ENCODE measurements around the gene GAGE13. TPM values are rescaled to one million over a fixed set of nuclear protein-coding genes. Genes with fewer than 3 reads are reported as not detected.
"Not testable (repeated sequence)": the region's sequence is repeated elsewhere in the genome, so short reads cannot be mapped to it uniquely, and the experiment has no call there.

The GAGE13 gene
- total and polyA plus RNA-seq, 2 of the 13 experiments (the other 11 are each of a cell fraction or from before 2014, with no cell fraction given), result not detected

GRCh38 chrX:49312176-49312575, 19.2 kb upstream of the GAGE13 start (continued):
- TF ChIP-seq ZNF687 (CRISPR knock-in tag; IDR thresholded peaks at IDR 0.05) (no peak), CREBL2 (CRISPR knock-in tag; IDR thresholded peaks at IDR 0.05; ENCODE audit: borderline replicate concordance) (no peak), EP300 (IDR thresholded peaks at IDR 0.05; ENCODE audit: low read depth in 2 of 2, low read length in 2 of 2) (no peak), EP300 (CRISPR knock-in tag; IDR thresholded peaks at IDR 0.05; ENCODE audit: borderline replicate concordance) (no peak), RFX1 (IDR thresholded peaks at IDR 0.05) (no peak)
- TF ChIP-seq, protein P1, sequence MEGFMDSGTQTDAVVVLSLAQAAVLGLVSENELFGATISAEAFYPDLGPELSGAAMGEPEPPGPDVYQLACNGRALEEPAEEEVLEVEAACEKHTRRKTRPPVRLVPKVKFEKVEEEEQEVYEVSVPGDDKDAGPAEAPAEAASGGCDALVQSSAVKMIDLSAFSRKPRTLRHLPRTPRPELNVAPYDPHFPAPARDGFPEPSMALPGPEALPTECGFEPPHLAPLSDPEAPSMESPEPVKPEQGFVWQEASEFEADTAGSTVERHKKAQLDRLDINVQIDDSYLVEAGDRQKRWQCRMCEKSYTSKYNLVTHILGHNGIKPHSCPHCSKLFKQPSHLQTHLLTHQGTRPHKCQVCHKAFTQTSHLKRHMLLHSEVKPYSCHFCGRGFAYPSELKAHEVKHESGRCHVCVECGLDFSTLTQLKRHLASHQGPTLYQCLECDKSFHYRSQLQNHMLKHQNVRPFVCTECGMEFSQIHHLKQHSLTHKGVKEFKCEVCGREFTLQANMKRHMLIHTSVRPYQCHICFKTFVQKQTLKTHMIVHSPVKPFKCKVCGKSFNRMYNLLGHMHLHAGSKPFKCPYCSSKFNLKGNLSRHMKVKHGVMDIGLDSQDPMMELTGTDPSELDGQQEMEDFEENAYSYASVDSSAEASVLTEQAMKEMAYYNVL (CRISPR knock-in tag; IDR thresholded peaks at IDR 0.05; ENCODE audit: borderline replicate concordance), result no peak

DNA sequence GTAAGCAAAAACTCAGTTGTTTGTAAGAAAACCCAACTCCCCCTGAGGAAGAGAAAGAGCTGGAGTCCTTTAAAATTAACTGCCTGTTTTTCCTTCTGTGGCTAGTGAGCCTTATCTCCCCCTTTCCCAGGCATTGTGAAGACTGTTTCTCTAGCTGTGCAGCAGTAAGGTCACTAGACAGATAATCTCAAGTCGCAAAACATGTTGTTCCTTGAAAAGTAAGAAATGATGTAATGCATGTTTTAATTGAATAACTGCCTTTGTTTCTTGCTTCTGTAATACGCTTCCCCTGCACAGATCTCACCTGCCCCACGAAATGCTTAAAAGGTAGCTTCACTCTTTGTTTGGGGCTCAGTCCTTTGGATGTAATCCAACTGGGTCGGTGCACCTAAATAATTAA, 15.3 kb upstream of the GAGE13 start:
- Histone ChIP-seq H3K79me2 (ENCODE audit: insufficient read depth, low read length) (no peaks in the 10 kb centered on the region), H3K9ac (ENCODE audit: insufficient read depth, low read depth, low read length) (no peak overlapping the region), H3K36me3 (replicated peaks in 1 of 2; ENCODE audit: control insufficient read depth in 1 of 2, insufficient read depth in 2 of 2, low read length in 2 of 2) (no peaks in the 10 kb centered on the region), H3K4me3 (replicated peaks in 1 of 3; ENCODE audit: insufficient read depth in 1 of 3, low read depth in 2 of 3, low read length in 3 of 3) (no peak overlapping the region), H4K20me1 (ENCODE audit: insufficient read depth, low read length) (no peaks in the 10 kb centered on the region), H3K4me2 (ENCODE audit: low read depth, low read length) (no peak overlapping the region), H3K27ac (ENCODE audit: extremely low read length, insufficient read depth, low read length) (no peak overlapping the region), H3K4me1 (ENCODE audit: insufficient read depth, low read length) (no peaks in the 10 kb centered on the region), H3K27me3 (ENCODE audit: control insufficient read depth in 1 of 2, insufficient read depth in 2 of 2, low read length in 2 of 2) (no peaks in the 10 kb centered on the region; a peak in 1 of 5 replicates), H2AFZ (ENCODE audit: low read length) (no peak overlapping the region), H3K9me3 (ENCODE audit: low read length) (no peaks in the 10 kb centered on the region)
- ChIA-PET POLR2A (no interaction called here), CTCF (ENCODE audit: low intra/inter-chr PET ratio, low total read pairs) (no interaction called here)
- DNase-seq (ENCODE audit: low spot score), result no peak
- intact Hi-C loops (cut with micrococcal nuclease; ENCODE audit: unreplicated experiment) (no loop called here), in situ Hi-C loops (cut with HindIII; ENCODE audit: extremely low pct_ligation_motif_present, low pct_unique_long_range_greater_than_20kb) (no loop called here)
- WGBS (ENCODE audit: low lambda C conversion rate), result 18% methylated on average over 4 of the region's 4 CpGs
- FAIRE-seq, result no peak
- no peak for ATAC-seq
- TF ChIP-seq RBAK (CRISPR knock-in tag; IDR thresholded peaks at IDR 0.05) (no peak), FOXK2 (IDR thresholded peaks at IDR 0.05) (no peak), REXO4 (CRISPR knock-in tag; IDR thresholded peaks at IDR 0.05; ENCODE audit: borderline replicate concordance) (no peak), ZNF713 (CRISPR knock-in tag; IDR thresholded peaks at IDR 0.05) (no peak)
- no TSS peak for BruUV-seq (replicated peaks)

DNA sequence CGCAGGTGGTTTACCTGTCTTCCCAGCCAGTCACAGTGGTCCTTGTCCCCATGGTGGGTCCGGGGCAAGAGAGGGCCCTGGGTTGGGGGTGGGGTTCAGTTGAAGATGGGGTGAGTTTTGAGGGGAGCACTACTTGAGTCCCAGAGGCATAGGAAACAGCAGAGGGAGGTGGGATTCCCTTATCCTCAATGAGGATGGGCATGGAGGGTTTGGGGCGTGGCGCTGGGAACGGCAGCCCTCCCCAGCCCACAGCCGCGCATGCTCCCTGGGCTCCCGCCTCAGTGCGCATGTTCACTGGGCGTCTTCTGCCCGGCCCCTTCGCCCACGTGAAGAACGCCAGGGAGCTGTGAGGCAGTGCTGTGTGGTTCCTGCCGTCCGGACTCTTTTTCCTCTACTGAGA, 9.6 kb upstream of the GAGE13 start, which contains the start of gene GAGE12J:
GAGE12J (plus strand) TSS at position 301 of the 400 bp plus-strand sequence. CDS start 1,157 bp downstream, outside the sequence.
- DNase-seq (ENCODE audit: low spot score); H3K27me3 ChIP-seq (ENCODE audit: control insufficient read depth in 1 of 2, insufficient read depth in 2 of 2, low read length in 2 of 2); FAIRE-seq; H3K27ac ChIP-seq (ENCODE audit: extremely low read length, insufficient read depth, low read length); H2AFZ ChIP-seq (ENCODE audit: low read length); CTCF ChIA-PET (ENCODE audit: low intra/inter-chr PET ratio, low total read pairs); in situ Hi-C loops (cut with HindIII; ENCODE audit: extremely low pct_ligation_motif_present, low pct_unique_long_range_greater_than_20kb); H3K9me3 ChIP-seq (ENCODE audit: low read length); H3K4me2 ChIP-seq (ENCODE audit: low read depth, low read length); H3K4me1 ChIP-seq (ENCODE audit: insufficient read depth, low read length); H3K9ac ChIP-seq (ENCODE audit: insufficient read depth, low read depth, low read length); intact Hi-C loops (cut with micrococcal nuclease; ENCODE audit: unreplicated experiment); H3K79me2 ChIP-seq (ENCODE audit: insufficient read depth, low read length); H4K20me1 ChIP-seq (ENCODE audit: insufficient read depth, low read length); H3K4me3 ChIP-seq (replicated peaks in 1 of 3; ENCODE audit: insufficient read depth in 1 of 3, low read depth in 2 of 3, low read length in 3 of 3); BruUV-seq (replicated peaks); POLR2A ChIA-PET; ATAC-seq; H3K36me3 ChIP-seq (replicated peaks in 1 of 2; ENCODE audit: control insufficient read depth in 1 of 2, insufficient read depth in 2 of 2, low read length in 2 of 2): not testable (repeated sequence)
- no CpG with 5 or more reads among the region's 16 CpGs for WGBS (ENCODE audit: low lambda C conversion rate)

Measured in HepG2 (cell line).